Measurements from ENCODE around the gene NEUROG2.
A peak's percentile ranks its signal among the peaks of the same experiment; 100 is the strongest.

Gene NEUROG2

GRCh38 chr4:112521123-112522023 is 5.4 kb upstream of the NEUROG2 start:
- no peak for DNase-seq (ENCODE audit: low spot score)

- DNase-seq (ENCODE audit: low spot score) = no peak
Measured at GRCh38 chr4:112520598-112521122, 4.7 kb upstream of the NEUROG2 start.

GRCh38 chr4:112519689-112520597 is 4.0 kb upstream of the NEUROG2 start:
- peak; percentile 43 for DNase-seq (ENCODE audit: low spot score)

GRCh38 chr4:112518675-112519074 is 2.7 kb upstream of the NEUROG2 start:
- DNase-seq (ENCODE audit: low spot score) = no peak

- no peak for DNase-seq (ENCODE audit: low spot score)
Measured at GRCh38 chr4:112517911-112518310, 1.9 kb upstream of the NEUROG2 start.

- DNase-seq (ENCODE audit: low spot score) = peak; percentile 31
Measured at GRCh38 chr4:112517067-112517634, 1.2 kb upstream of the NEUROG2 start.

GRCh38 chr4:112516471-112517066 is 589 bp upstream of the NEUROG2 start:
- peak; percentile 47 for DNase-seq (ENCODE audit: low spot score)

- DNase-seq (ENCODE audit: low spot score) = peak; percentile 53
Measured at GRCh38 chr4:112515198-112516065, 548 bp downstream of the NEUROG2 start.

GRCh38 chr4:112514647-112515197 is 1.3 kb downstream of the NEUROG2 start:
- peak; percentile 37 for DNase-seq (ENCODE audit: low spot score)

GRCh38 chr4:112513971-112514646 is 1.9 kb downstream of the NEUROG2 start:
- DNase-seq (ENCODE audit: low spot score) = no peak

- DNase-seq (ENCODE audit: low spot score) = no peak
Measured at GRCh38 chr4:112511803-112512118, 4.2 kb downstream of the NEUROG2 start.

GRCh38 chr4:112511093-112511802 is 4.7 kb downstream of the NEUROG2 start:
- DNase-seq (ENCODE audit: low spot score) = no peak

GRCh38 chr4:112510291-112511092 is 5.5 kb downstream of the NEUROG2 start:
- DNase-seq (ENCODE audit: low spot score) = no peak

GRCh38 chr4:112509243-112510141 is 6.5 kb downstream of the NEUROG2 start:
- DNase-seq (ENCODE audit: low spot score) = no peak

GRCh38 chr4:112508356-112508755 is 7.6 kb downstream of the NEUROG2 start:
- DNase-seq (ENCODE audit: low spot score) = no peak

GRCh38 chr4:112504807-112505206 is 11.2 kb downstream of the NEUROG2 start:
- DNase-seq (ENCODE audit: low spot score) = no peak

GRCh38 chr4:112502871-112503270 is 13.1 kb downstream of the NEUROG2 start:
- DNase-seq (ENCODE audit: low spot score) = no peak
